SK-N-SH treated with all-trans-retinoic acid at 6 μM for 48 hours (cell line): ENCODE measurements around the gene TMEM116.

Experiments
- ATAC-seq: fragments of 200-7000 bp; cut with Tn5 transposase; 3 replicates; pipeline ENCODE4 v1.9.1; 2020; ENCODE audit warnings: mild to moderate bottlenecking, moderate library complexity
- BACH2 ChIP-seq: fragments of 250-450 bp; sonication (Bioruptor Pico); IDR thresholded peaks from 2 replicates; pipeline ENCODE4 v1.9.0; 2021; ENCODE audit warnings: mild to moderate bottlenecking, borderline replicate concordance
- CREB5 ChIP-seq: fragments of 250-450 bp; sonication (Bioruptor Pico); IDR thresholded peaks from 2 replicates; pipeline ENCODE4 v1.5.1; 2020; ENCODE audit warnings: low read depth, mild to moderate bottlenecking, moderate library complexity
- CSDC2 ChIP-seq: fragments of 250-450 bp; sonication (Bioruptor Pico); IDR thresholded peaks from 2 replicates; pipeline ENCODE4 v1.5.0; 2020; ENCODE audit warnings: mild to moderate bottlenecking, moderate library complexity
- ESRRG ChIP-seq: fragments of 250-450 bp; sonication (Bioruptor Pico); IDR thresholded peaks from 2 replicates; pipeline ENCODE4 v1.6.1; 2021; ENCODE audit warnings: mild to moderate bottlenecking
- GLIS3 ChIP-seq: fragments of 250-450 bp; sonication (Bioruptor Pico); IDR thresholded peaks from 2 replicates; pipeline ENCODE4 v1.5.0; 2020; ENCODE audit warnings: mild to moderate bottlenecking, moderate library complexity
- PATZ1 ChIP-seq: fragments of 250-450 bp; sonication (Bioruptor Pico); IDR thresholded peaks from 2 replicates; pipeline ENCODE4 v1.8.0; 2020; ENCODE audit warnings: mild to moderate bottlenecking, moderate library complexity, borderline replicate concordance
- RARB ChIP-seq: fragments of 250-450 bp; sonication (Bioruptor Pico); IDR thresholded peaks from 2 replicates; pipeline ENCODE4 v1.8.0; 2021; ENCODE audit warnings: mild to moderate bottlenecking, moderate library complexity
- SNAI2 ChIP-seq: fragments of 250-450 bp; sonication (Bioruptor Pico); IDR thresholded peaks from 2 replicates; pipeline ENCODE4 v1.5.0; 2020; ENCODE audit warnings: mild to moderate bottlenecking, moderate library complexity
- TCF4 ChIP-seq: fragments of 250-450 bp; sonication (Bioruptor Pico); IDR thresholded peaks from 2 replicates; pipeline ENCODE4 v1.8.0; 2021; ENCODE audit warnings: mild to moderate bottlenecking, moderate library complexity, borderline replicate concordance
- TOX ChIP-seq: fragments of 250-450 bp; sonication (Bioruptor Pico); IDR thresholded peaks from 2 replicates; pipeline ENCODE4 v1.8.0; 2021; ENCODE audit warnings: mild to moderate bottlenecking, moderate library complexity, borderline replicate concordance
- ZC3H10 ChIP-seq: fragments of 250-450 bp; sonication (Bioruptor Pico); IDR thresholded peaks from 2 replicates; pipeline ENCODE4 v1.5.1; 2021; ENCODE audit warnings: mild to moderate bottlenecking, moderate library complexity
- ZFP3 ChIP-seq: fragments of 250-450 bp; sonication (Bioruptor Pico); IDR thresholded peaks from 2 replicates; pipeline ENCODE4 v1.5.0; 2020; ENCODE audit warnings: mild to moderate bottlenecking, moderate library complexity
- ZFP30 ChIP-seq: fragments of 450-650 bp; formaldehyde crosslinking; IDR thresholded peaks from 2 replicates; pipeline ENCODE4 v1.5.0; 2022; ENCODE audit warnings: mild to moderate bottlenecking, moderate library complexity
- ZNF8 ChIP-seq: fragments of 450-650 bp; formaldehyde crosslinking; IDR thresholded peaks from 2 replicates; pipeline ENCODE4 v1.5.0; 2020; ENCODE audit warnings: mild to moderate bottlenecking, moderate library complexity
- TF ChIP-seq, protein P1 (sequence below): fragments of 250-450 bp; sonication (Bioruptor Pico); IDR thresholded peaks from 2 replicates; pipeline ENCODE4 v1.5.1; 2021; ENCODE audit warnings: mild to moderate bottlenecking, moderate library complexity
- TF ChIP-seq, protein P2 (sequence below): fragments of 250-450 bp; sonication (Bioruptor Pico); IDR thresholded peaks from 2 replicates; pipeline ENCODE4 v1.8.0; 2021; ENCODE audit warnings: low read depth, mild to moderate bottlenecking, moderate library complexity, borderline replicate concordance

TMEM116 gene

DNA sequence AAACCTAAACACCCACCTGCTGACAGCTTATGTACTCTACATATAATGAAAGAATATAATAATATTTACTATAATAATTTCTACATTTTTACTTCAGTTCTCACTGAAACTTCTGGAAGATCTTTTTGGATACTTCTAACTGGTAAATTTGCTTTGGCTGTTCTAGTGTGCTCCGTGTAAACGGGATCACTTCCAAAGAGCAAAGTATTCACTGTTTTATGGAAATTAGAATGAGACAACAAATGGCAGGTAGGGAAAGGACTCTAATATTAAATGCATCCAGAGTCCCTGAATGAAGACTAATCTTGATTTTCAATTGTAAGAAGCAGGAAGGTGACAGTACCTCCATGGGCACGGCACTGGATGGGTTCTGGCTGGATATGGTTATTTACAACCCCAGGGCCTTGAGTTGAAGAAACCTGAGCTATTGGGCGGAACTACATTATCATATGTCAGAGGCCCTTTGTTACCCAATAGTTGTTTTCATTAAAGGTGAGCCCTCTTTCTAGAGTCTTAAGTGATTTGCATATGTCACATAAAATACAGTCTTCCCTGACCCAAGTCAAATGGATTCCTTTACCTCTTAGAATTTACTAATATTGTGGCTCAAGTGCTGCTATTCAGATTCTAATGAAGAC lies 10.9 kb upstream of the TMEM116 start (continued):
- TF ChIP-seq PATZ1 (CRISPR knock-in tag), result no peak
- no peak for TF ChIP-seq ZNF8
- no peak for TF ChIP-seq TCF4 (CRISPR knock-in tag)

GRCh38 chr12:112022241-112023016 lies 9.5 kb upstream of the TMEM116 start:
- TF ChIP-seq PATZ1 (CRISPR knock-in tag) (no peak), ZC3H10 (no peak), CSDC2 (CRISPR knock-in tag) (no peak), ZFP30 (no peak), ESRRG (CRISPR knock-in tag) (no peak), TCF4 (CRISPR knock-in tag) (no peak)
- TF ChIP-seq, protein P1, sequence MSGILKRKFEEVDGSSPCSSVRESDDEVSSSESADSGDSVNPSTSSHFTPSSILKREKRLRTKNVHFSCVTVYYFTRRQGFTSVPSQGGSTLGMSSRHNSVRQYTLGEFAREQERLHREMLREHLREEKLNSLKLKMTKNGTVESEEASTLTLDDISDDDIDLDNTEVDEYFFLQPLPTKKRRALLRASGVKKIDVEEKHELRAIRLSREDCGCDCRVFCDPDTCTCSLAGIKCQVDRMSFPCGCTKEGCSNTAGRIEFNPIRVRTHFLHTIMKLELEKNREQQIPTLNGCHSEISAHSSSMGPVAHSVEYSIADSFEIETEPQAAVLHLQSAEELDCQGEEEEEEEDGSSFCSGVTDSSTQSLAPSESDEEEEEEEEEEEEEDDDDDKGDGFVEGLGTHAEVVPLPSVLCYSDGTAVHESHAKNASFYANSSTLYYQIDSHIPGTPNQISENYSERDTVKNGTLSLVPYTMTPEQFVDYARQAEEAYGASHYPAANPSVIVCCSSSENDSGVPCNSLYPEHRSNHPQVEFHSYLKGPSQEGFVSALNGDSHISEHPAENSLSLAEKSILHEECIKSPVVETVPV (CRISPR knock-in tag), result no peak
- ATAC-seq, result no peak

GRCh38 chr12:112020947-112021457 lies 8.0 kb upstream of the TMEM116 start:
- TF ChIP-seq GLIS3 (CRISPR knock-in tag) (no peak), PATZ1 (CRISPR knock-in tag) (no peak), BACH2 (CRISPR knock-in tag) (no peak), SNAI2 (no peak), CREB5 (CRISPR knock-in tag) (no peak), TOX (CRISPR knock-in tag) (no peak), ZC3H10 (no peak), RARB (CRISPR knock-in tag) (no peak), ZFP30 (no peak), ZNF8 (no peak), ZFP3 (no peak)
- TF ChIP-seq, protein P2, sequence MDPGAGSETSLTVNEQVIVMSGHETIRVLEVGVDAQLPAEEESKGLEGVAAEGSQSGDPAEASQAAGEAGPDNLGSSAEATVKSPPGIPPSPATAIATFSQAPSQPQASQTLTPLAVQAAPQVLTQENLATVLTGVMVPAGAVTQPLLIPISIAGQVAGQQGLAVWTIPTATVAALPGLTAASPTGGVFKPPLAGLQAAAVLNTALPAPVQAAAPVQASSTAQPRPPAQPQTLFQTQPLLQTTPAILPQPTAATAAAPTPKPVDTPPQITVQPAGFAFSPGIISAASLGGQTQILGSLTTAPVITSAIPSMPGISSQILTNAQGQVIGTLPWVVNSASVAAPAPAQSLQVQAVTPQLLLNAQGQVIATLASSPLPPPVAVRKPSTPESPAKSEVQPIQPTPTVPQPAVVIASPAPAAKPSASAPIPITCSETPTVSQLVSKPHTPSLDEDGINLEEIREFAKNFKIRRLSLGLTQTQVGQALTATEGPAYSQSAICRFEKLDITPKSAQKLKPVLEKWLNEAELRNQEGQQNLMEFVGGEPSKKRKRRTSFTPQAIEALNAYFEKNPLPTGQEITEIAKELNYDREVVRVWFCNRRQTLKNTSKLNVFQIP (CRISPR knock-in tag), result no peak
- no peak for ATAC-seq
